ENCODE data around the gene CFAP61.

CFAP61 gene

GRCh38 chr20:20034486-20034885 is 17.8 kb upstream of the CFAP61 start:
- H3K4me1 ChIP-seq (ENCODE audit: low read length) = no peaks in the 10 kb centered on the region
- no peak overlapping the region for H3K27ac ChIP-seq (ENCODE audit: low read length)
- H2AFZ ChIP-seq (ENCODE audit: low read depth, low read length) = no peak overlapping the region
- H3K79me2 ChIP-seq (ENCODE audit: low read length) = no peaks in the 10 kb centered on the region; the same call in 1 of the 2 replicates
- H3K4me2 ChIP-seq (ENCODE audit: low read length) = no peak overlapping the region
- no peak overlapping the region for H3K4me3 ChIP-seq (ENCODE audit: low read length)
- no peak overlapping the region for H3K9ac ChIP-seq (ENCODE audit: low read length)
- H3K9me3 ChIP-seq (ENCODE audit: insufficient read depth, low read length) = no peaks in the 10 kb centered on the region
- H3K36me3 ChIP-seq (replicated peaks; ENCODE audit: low read depth, low read length) = peaks cover 80% of the 10 kb centered on the region
- no peaks in the 10 kb centered on the region for H3K27me3 ChIP-seq (ENCODE audit: low read depth, low read length)
- no peaks in the 10 kb centered on the region for H4K20me1 ChIP-seq (ENCODE audit: insufficient read depth, low read length)
- TF ChIP-seq EZH2phosphoT487 (IDR thresholded peaks at IDR 0.05; ENCODE audit: low read depth) = no peak
- TF ChIP-seq CTCF (IDR thresholded peaks at IDR 0.05; ENCODE audit: low read depth, low read length) = no peak

GRCh38 chr20:20036756-20037155 is 15.6 kb upstream of the CFAP61 start:
- Histone ChIP-seq H4K20me1 (ENCODE audit: insufficient read depth, low read length) (no peaks in the 10 kb centered on the region), H3K79me2 (ENCODE audit: low read length) (no peaks in the 10 kb centered on the region), H2AFZ (ENCODE audit: low read depth, low read length) (no peak overlapping the region), H3K36me3 (replicated peaks; ENCODE audit: low read depth, low read length) (peaks cover 88% of the 10 kb centered on the region), H3K9me3 (ENCODE audit: insufficient read depth, low read length) (no peaks in the 10 kb centered on the region), H3K27ac (ENCODE audit: low read length) (no peak overlapping the region), H3K4me2 (ENCODE audit: low read length) (no peak overlapping the region), H3K4me3 (ENCODE audit: low read length) (no peak overlapping the region), H3K4me1 (ENCODE audit: low read length) (no peaks in the 10 kb centered on the region), H3K27me3 (ENCODE audit: low read depth, low read length) (no peaks in the 10 kb centered on the region), H3K9ac (ENCODE audit: low read length) (no peak overlapping the region)
- TF ChIP-seq CTCF (IDR thresholded peaks at IDR 0.05; ENCODE audit: low read depth, low read length) (no peak), EZH2phosphoT487 (IDR thresholded peaks at IDR 0.05; ENCODE audit: low read depth) (no peak)

GRCh38 chr20:20037960-20038359 is 14.4 kb upstream of the CFAP61 start:
- no peak overlapping the region for H2AFZ ChIP-seq (ENCODE audit: low read depth, low read length)
- H3K36me3 ChIP-seq (replicated peaks; ENCODE audit: low read depth, low read length) = peaks cover 91% of the 10 kb centered on the region
- no peak overlapping the region for H3K4me2 ChIP-seq (ENCODE audit: low read length)
- no peaks in the 10 kb centered on the region for H3K4me1 ChIP-seq (ENCODE audit: low read length)
- no peak overlapping the region for H3K9ac ChIP-seq (ENCODE audit: low read length)
- H3K27ac ChIP-seq (ENCODE audit: low read length) = no peak overlapping the region
- no peaks in the 10 kb centered on the region for H3K27me3 ChIP-seq (ENCODE audit: low read depth, low read length)
- no peak overlapping the region for H3K4me3 ChIP-seq (ENCODE audit: low read length)
- TF ChIP-seq CTCF (IDR thresholded peaks at IDR 0.05; ENCODE audit: low read depth, low read length) (no peak), EZH2phosphoT487 (IDR thresholded peaks at IDR 0.05; ENCODE audit: low read depth) (no peak)
- no peaks in the 10 kb centered on the region for H3K79me2 ChIP-seq (ENCODE audit: low read length)
- no peaks in the 10 kb centered on the region for H3K9me3 ChIP-seq (ENCODE audit: insufficient read depth, low read length)
- H4K20me1 ChIP-seq (ENCODE audit: insufficient read depth, low read length) = no peaks in the 10 kb centered on the region

- H3K36me3 ChIP-seq (replicated peaks; ENCODE audit: low read depth, low read length) = peaks cover 94% of the 10 kb centered on the region
- H3K4me3 ChIP-seq (ENCODE audit: low read length) = no peak overlapping the region
- TF ChIP-seq CTCF (IDR thresholded peaks at IDR 0.05; ENCODE audit: low read depth, low read length) (no peak), EZH2phosphoT487 (IDR thresholded peaks at IDR 0.05; ENCODE audit: low read depth) (no peak)
These were observed 13.7 kb upstream of the CFAP61 start for GRCh38 chr20:20038586-20038985.

More at GRCh38 chr20:20038586-20038985, 13.7 kb upstream of the CFAP61 start:
- H3K9me3 ChIP-seq (ENCODE audit: insufficient read depth, low read length) = no peaks in the 10 kb centered on the region
- H3K4me2 ChIP-seq (ENCODE audit: low read length) = no peak overlapping the region
- no peaks in the 10 kb centered on the region for H3K4me1 ChIP-seq (ENCODE audit: low read length)
- H3K79me2 ChIP-seq (ENCODE audit: low read length) = no peaks in the 10 kb centered on the region
- no peaks in the 10 kb centered on the region for H3K27me3 ChIP-seq (ENCODE audit: low read depth, low read length)
- H2AFZ ChIP-seq (ENCODE audit: low read depth, low read length) = no peak overlapping the region
- H3K27ac ChIP-seq (ENCODE audit: low read length) = no peak overlapping the region
- H4K20me1 ChIP-seq (ENCODE audit: insufficient read depth, low read length) = no peaks in the 10 kb centered on the region
- H3K9ac ChIP-seq (ENCODE audit: low read length) = no peak overlapping the region

Data from OCI-LY3 (cell line).